GM23338 (cell line): ENCODE data around the gene BTBD9. TPM values are rescaled to one million over a fixed set of nuclear protein-coding genes. Genes with fewer than 3 reads are reported as not detected.

Experiments used
- ATAC-seq: fragments of 200-7000 bp; cut with Tn5 transposase; 3 replicates; pipeline ENCODE4 v1.9.1; 2020
- DNase-seq: peaks from one replicate; pipeline ENCODE4 v3.0.0-alpha.2; 2015; ENCODE audit warnings: low spot score
- H2AFZ ChIP-seq: fragments of 200-600 bp; sonication (generic); 2 replicates; pipeline ENCODE4 v1.8.0; 2016; ENCODE audit warnings: antibody characterized with exemption, mild to moderate bottlenecking, moderate library complexity
- H3F3A ChIP-seq: fragments of 200-600 bp; sonication (generic); replicated peaks from 2 replicates; pipeline ENCODE4 v1.8.0; 2017; ENCODE audit warnings: antibody characterized with exemption, mixed run types, low read depth
- H3K27ac ChIP-seq: fragments of 200-600 bp; sonication (generic); 2 replicates; pipeline ENCODE4 v1.6.1; 2016; ENCODE audit warnings: low read depth
- H3K27me3 ChIP-seq: fragments of 200-600 bp; sonication (generic); 2 replicates; pipeline ENCODE4 v1.8.0; 2016; ENCODE audit warnings: mild to moderate bottlenecking, mixed run types, moderate library complexity; ENCODE audit not compliant: insufficient read depth
- H3K36me3 ChIP-seq: fragments of 200-600 bp; sonication (generic); 2 replicates; pipeline ENCODE4 v1.8.0; 2016; ENCODE audit warnings: mild to moderate bottlenecking; ENCODE audit not compliant: insufficient read depth
- H3K4me1 ChIP-seq: fragments of 200-600 bp; sonication (generic); 2 replicates; pipeline ENCODE4 v1.8.0; 2016; ENCODE audit warnings: mild to moderate bottlenecking, moderate library complexity; ENCODE audit not compliant: insufficient read depth
- H3K4me2 ChIP-seq: fragments of 200-600 bp; sonication (generic); 2 replicates; pipeline ENCODE4 v1.7.1; 2017; ENCODE audit warnings: mixed run types
- H3K4me3 ChIP-seq: fragments of 200-600 bp; sonication (generic); 2 replicates; pipeline ENCODE4 v1.6.1; 2016; ENCODE audit warnings: mixed run types
- H3K79me2 ChIP-seq: fragments of 200-600 bp; sonication (generic); replicated peaks from 2 replicates; pipeline ENCODE4 v1.8.0; 2017; ENCODE audit warnings: mild to moderate bottlenecking; ENCODE audit not compliant: insufficient read depth
- H3K9me2 ChIP-seq: fragments of 200-600 bp; sonication (generic); 2 replicates; pipeline ENCODE4 v1.8.0; 2017; ENCODE audit not compliant: insufficient read depth
- H4K20me1 ChIP-seq: fragments of 200-600 bp; sonication (generic); replicated peaks from 2 replicates; pipeline ENCODE4 v1.8.0; 2017; ENCODE audit warnings: mild to moderate bottlenecking; ENCODE audit not compliant: insufficient read depth
- H3K27ac Mint-ChIP-seq: 2 replicates; pipeline ENCODE4 v1.8.0; 2020; ENCODE audit warnings: inconsistent platforms, mild to moderate bottlenecking, moderate library complexity, mixed read lengths
- H3K27me3 Mint-ChIP-seq: 3 replicates; pipeline ENCODE4 v1.8.0; 2022; ENCODE audit warnings: low read depth, mild to moderate bottlenecking, moderate library complexity, mixed read lengths, inconsistent platforms; ENCODE audit not compliant: insufficient read depth, poor library complexity
- H3K36me3 Mint-ChIP-seq: 3 replicates; pipeline ENCODE4 v1.8.0; 2021; ENCODE audit warnings: low read depth, mild to moderate bottlenecking, inconsistent platforms, moderate library complexity, mixed read lengths
- H3K4me1 Mint-ChIP-seq: 3 replicates; pipeline ENCODE4 v1.8.0; 2020; ENCODE audit warnings: mild to moderate bottlenecking, inconsistent platforms, mixed read lengths
- H3K4me3 Mint-ChIP-seq: 3 replicates; pipeline ENCODE4 v1.8.0; 2021; ENCODE audit warnings: moderate library complexity, mild to moderate bottlenecking, inconsistent platforms, mixed read lengths
- H3K9me3 Mint-ChIP-seq: 3 replicates; pipeline ENCODE4 v1.8.0; 2020; ENCODE audit warnings: moderate library complexity, mild to moderate bottlenecking, inconsistent platforms, mixed read lengths
- CREB1 ChIP-seq: fragments of 250-450 bp; sonication (Bioruptor Pico); IDR thresholded peaks from 2 replicates; pipeline ENCODE4 v1.5.0; 2020; ENCODE audit warnings: low read depth, mild to moderate bottlenecking, moderate library complexity
- EZH2 ChIP-seq: fragments of 200-600 bp; sonication (generic); IDR thresholded peaks from one replicate; pipeline ENCODE4 v1.8.0; 2017; ENCODE audit warnings: antibody characterized with exemption, mild to moderate bottlenecking, low read depth; ENCODE audit not compliant: unreplicated experiment
- EZH2phosphoT487 ChIP-seq: fragments of 200-600 bp; sonication (generic); IDR thresholded peaks from one replicate; pipeline ENCODE4 v1.8.1; 2018; ENCODE audit warnings: antibody characterized with exemption; ENCODE audit not compliant: unreplicated experiment
- JUNB ChIP-seq: IDR thresholded peaks from one replicate; pipeline ENCODE4 v1.6.1; 2016; ENCODE audit warnings: antibody characterized with exemption; ENCODE audit not compliant: unreplicated experiment
- NANOG ChIP-seq: IDR thresholded peaks from 2 replicates; pipeline ENCODE4 v1.6.1; 2016; ENCODE audit warnings: antibody characterized with exemption, borderline replicate concordance
- POLR2AphosphoS5 ChIP-seq: IDR thresholded peaks from 2 replicates; pipeline ENCODE4 v1.6.1; 2016; ENCODE audit warnings: antibody characterized with exemption, low read depth
- STAT1 ChIP-seq: IDR thresholded peaks from one replicate; pipeline ENCODE4 v1.6.1; 2016; ENCODE audit warnings: antibody characterized with exemption; ENCODE audit not compliant: unreplicated experiment
- ZNF114 ChIP-seq: fragments of 250-450 bp; sonication (Bioruptor Pico); IDR thresholded peaks from 2 replicates; pipeline ENCODE4 v1.5.0; 2020; ENCODE audit warnings: mild to moderate bottlenecking, moderate library complexity
- ZNF331 ChIP-seq: fragments of 250-450 bp; sonication (Bioruptor Pico); IDR thresholded peaks from 2 replicates; pipeline ENCODE4 v1.5.0; 2020; ENCODE audit warnings: low read depth, mild to moderate bottlenecking, moderate library complexity
- polyA plus RNA-seq: library from polyadenylated mRNA; unstranded; fragments of >200 nt; fragmentation: Nextera tagmentation; extraction: Ambion mirVana; gene quantifications from 2 replicates; pipeline ENCODE4 v1.2.1, GENCODE V29; 2016
- total RNA-seq: library from RNA; depleted of rRNA; stranded (reverse); fragments of >200 nt; shearing (Covaris generic); gene quantifications from 2 replicates; pipeline ENCODE4 v1.2.3, GENCODE V29; 2014
- TF ChIP-seq, protein P1 (sequence below): IDR thresholded peaks from one replicate; pipeline ENCODE4 v1.6.1; 2018; ENCODE audit warnings: antibody characterized with exemption; ENCODE audit not compliant: unreplicated experiment
- TF ChIP-seq, protein P2 (sequence below): fragments of 250-450 bp; sonication (Bioruptor Pico); IDR thresholded peaks from 2 replicates; pipeline ENCODE4 v1.5.0; 2020; ENCODE audit warnings: mild to moderate bottlenecking, moderate library complexity
- TF ChIP-seq, protein P3 (sequence below), 2 experiments: fragments of 200-600 bp in 1 of 2; sonication (generic) in 1 of 2; conservative IDR thresholded peaks; 2 replicates each; pipeline versions ENCODE4 v1.5.1 to v1.6.1; 2016 to 2017; ENCODE audit warnings: antibody characterized with exemption in 2 of 2, low read depth in 2 of 2, mild to moderate bottlenecking in 2 of 2, moderate library complexity in 1 of 2
- TF ChIP-seq, protein P4 (sequence below): IDR thresholded peaks from 2 replicates; pipeline ENCODE4 v1.6.1; 2016; ENCODE audit warnings: antibody characterized with exemption

BTBD9 gene
- total and polyA plus RNA-seq, 2 experiments from 2014 or later: 4.2 to 5.3 TPM

DNA sequence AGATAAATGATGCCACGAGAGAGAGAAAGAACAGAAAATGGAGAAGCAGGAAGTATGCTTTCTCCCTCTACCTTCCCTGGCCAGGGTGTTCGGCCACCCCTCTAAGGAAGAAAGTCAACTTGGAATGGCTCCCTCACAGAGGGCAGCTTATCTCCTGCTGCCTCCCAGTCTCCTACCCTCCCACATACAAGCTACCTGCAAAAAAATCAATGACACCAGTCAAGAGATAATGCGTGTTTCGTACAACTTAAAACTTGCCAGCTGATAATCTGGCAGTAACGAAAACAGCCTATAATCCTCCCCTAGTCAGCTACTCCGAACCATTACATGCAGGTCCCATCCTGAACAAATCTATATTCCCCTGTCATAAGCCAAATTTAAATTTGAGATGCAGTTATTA is 61.7 kb downstream of the BTBD9 start:
- Histone ChIP-seq H3K79me2 (no peaks in the 10 kb centered on the region), H3K4me3 (no peak overlapping the region), H3K4me1 (no peaks in the 10 kb centered on the region), H3K9me2 (no peaks in the 10 kb centered on the region), H4K20me1 (no peaks in the 10 kb centered on the region), H3F3A (no peaks in the 10 kb centered on the region), H3K36me3 (no peaks in the 10 kb centered on the region), H3K4me2 (no peak overlapping the region), H3K27me3 (no peaks in the 10 kb centered on the region), H2AFZ (no peak overlapping the region), H3K27ac (no peak overlapping the region)
- no peak for ATAC-seq
- H3K27me3 Mint-ChIP-seq: peaks cover 4% of the 10 kb centered on the region
- H3K4me3 Mint-ChIP-seq: no peak overlapping the region
- H3K27ac Mint-ChIP-seq: 0 out of 2 replicates have a peak overlapping the region, but pooled peaks have one; percentile 24
- H3K9me3 Mint-ChIP-seq: no peaks in the 10 kb centered on the region
- no peak for DNase-seq
- TF ChIP-seq EZH2: no peak
- no peak for TF ChIP-seq CREB1 (CRISPR knock-in tag)
- TF ChIP-seq, protein P1, sequence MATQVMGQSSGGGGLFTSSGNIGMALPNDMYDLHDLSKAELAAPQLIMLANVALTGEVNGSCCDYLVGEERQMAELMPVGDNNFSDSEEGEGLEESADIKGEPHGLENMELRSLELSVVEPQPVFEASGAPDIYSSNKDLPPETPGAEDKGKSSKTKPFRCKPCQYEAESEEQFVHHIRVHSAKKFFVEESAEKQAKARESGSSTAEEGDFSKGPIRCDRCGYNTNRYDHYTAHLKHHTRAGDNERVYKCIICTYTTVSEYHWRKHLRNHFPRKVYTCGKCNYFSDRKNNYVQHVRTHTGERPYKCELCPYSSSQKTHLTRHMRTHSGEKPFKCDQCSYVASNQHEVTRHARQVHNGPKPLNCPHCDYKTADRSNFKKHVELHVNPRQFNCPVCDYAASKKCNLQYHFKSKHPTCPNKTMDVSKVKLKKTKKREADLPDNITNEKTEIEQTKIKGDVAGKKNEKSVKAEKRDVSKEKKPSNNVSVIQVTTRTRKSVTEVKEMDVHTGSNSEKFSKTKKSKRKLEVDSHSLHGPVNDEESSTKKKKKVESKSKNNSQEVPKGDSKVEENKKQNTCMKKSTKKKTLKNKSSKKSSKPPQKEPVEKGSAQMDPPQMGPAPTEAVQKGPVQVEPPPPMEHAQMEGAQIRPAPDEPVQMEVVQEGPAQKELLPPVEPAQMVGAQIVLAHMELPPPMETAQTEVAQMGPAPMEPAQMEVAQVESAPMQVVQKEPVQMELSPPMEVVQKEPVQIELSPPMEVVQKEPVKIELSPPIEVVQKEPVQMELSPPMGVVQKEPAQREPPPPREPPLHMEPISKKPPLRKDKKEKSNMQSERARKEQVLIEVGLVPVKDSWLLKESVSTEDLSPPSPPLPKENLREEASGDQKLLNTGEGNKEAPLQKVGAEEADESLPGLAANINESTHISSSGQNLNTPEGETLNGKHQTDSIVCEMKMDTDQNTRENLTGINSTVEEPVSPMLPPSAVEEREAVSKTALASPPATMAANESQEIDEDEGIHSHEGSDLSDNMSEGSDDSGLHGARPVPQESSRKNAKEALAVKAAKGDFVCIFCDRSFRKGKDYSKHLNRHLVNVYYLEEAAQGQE: no peak
- no peak for TF ChIP-seq POLR2AphosphoS5
- TF ChIP-seq EZH2phosphoT487: no peak
- TF ChIP-seq, protein P2, sequence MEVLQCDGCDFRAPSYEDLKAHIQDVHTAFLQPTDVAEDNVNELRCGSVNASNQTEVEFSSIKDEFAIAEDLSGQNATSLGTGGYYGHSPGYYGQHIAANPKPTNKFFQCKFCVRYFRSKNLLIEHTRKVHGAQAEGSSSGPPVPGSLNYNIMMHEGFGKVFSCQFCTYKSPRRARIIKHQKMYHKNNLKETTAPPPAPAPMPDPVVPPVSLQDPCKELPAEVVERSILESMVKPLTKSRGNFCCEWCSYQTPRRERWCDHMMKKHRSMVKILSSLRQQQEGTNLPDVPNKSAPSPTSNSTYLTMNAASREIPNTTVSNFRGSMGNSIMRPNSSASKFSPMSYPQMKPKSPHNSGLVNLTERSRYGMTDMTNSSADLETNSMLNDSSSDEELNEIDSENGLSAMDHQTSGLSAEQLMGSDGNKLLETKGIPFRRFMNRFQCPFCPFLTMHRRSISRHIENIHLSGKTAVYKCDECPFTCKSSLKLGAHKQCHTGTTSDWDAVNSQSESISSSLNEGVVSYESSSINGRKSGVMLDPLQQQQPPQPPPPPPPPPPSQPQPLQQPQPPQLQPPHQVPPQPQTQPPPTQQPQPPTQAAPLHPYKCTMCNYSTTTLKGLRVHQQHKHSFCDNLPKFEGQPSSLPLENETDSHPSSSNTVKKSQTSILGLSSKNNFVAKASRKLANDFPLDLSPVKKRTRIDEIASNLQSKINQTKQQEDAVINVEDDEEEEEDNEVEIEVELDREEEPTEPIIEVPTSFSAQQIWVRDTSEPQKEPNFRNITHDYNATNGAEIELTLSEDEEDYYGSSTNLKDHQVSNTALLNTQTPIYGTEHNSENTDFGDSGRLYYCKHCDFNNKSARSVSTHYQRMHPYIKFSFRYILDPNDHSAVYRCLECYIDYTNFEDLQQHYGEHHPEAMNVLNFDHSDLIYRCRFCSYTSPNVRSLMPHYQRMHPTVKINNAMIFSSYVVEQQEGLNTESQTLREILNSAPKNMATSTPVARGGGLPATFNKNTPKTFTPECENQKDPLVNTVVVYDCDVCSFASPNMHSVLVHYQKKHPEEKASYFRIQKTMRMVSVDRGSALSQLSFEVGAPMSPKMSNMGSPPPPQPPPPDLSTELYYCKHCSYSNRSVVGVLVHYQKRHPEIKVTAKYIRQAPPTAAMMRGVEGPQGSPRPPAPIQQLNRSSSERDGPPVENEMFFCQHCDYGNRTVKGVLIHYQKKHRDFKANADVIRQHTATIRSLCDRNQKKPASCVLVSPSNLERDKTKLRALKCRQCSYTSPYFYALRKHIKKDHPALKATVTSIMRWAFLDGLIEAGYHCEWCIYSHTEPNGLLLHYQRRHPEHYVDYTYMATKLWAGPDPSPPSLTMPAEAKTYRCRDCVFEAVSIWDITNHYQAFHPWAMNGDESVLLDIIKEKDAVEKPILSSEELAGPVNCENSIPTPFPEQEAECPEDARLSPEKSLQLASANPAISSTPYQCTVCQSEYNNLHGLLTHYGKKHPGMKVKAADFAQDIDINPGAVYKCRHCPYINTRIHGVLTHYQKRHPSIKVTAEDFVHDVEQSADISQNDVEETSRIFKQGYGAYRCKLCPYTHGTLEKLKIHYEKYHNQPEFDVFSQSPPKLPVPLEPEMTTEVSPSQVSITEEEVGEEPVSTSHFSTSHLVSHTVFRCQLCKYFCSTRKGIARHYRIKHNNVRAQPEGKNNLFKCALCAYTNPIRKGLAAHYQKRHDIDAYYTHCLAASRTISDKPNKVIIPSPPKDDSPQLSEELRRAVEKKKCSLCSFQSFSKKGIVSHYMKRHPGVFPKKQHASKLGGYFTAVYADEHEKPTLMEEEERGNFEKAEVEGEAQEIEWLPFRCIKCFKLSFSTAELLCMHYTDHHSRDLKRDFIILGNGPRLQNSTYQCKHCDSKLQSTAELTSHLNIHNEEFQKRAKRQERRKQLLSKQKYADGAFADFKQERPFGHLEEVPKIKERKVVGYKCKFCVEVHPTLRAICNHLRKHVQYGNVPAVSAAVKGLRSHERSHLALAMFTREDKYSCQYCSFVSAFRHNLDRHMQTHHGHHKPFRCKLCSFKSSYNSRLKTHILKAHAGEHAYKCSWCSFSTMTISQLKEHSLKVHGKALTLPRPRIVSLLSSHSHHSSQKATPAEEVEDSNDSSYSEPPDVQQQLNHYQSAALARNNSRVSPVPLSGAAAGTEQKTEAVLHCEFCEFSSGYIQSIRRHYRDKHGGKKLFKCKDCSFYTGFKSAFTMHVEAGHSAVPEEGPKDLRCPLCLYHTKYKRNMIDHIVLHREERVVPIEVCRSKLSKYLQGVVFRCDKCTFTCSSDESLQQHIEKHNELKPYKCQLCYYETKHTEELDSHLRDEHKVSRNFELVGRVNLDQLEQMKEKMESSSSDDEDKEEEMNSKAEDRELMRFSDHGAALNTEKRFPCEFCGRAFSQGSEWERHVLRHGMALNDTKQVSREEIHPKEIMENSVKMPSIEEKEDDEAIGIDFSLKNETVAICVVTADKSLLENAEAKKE (CRISPR knock-in tag): no peak
- TF ChIP-seq JUNB: no peak
- TF ChIP-seq, protein P3, sequence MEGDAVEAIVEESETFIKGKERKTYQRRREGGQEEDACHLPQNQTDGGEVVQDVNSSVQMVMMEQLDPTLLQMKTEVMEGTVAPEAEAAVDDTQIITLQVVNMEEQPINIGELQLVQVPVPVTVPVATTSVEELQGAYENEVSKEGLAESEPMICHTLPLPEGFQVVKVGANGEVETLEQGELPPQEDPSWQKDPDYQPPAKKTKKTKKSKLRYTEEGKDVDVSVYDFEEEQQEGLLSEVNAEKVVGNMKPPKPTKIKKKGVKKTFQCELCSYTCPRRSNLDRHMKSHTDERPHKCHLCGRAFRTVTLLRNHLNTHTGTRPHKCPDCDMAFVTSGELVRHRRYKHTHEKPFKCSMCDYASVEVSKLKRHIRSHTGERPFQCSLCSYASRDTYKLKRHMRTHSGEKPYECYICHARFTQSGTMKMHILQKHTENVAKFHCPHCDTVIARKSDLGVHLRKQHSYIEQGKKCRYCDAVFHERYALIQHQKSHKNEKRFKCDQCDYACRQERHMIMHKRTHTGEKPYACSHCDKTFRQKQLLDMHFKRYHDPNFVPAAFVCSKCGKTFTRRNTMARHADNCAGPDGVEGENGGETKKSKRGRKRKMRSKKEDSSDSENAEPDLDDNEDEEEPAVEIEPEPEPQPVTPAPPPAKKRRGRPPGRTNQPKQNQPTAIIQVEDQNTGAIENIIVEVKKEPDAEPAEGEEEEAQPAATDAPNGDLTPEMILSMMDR (conservative IDR thresholded peaks at IDR 0.05; ENCODE audit: low read depth in 2 of 2): no peak
- no peak for TF ChIP-seq NANOG
- TF ChIP-seq, protein P4, sequence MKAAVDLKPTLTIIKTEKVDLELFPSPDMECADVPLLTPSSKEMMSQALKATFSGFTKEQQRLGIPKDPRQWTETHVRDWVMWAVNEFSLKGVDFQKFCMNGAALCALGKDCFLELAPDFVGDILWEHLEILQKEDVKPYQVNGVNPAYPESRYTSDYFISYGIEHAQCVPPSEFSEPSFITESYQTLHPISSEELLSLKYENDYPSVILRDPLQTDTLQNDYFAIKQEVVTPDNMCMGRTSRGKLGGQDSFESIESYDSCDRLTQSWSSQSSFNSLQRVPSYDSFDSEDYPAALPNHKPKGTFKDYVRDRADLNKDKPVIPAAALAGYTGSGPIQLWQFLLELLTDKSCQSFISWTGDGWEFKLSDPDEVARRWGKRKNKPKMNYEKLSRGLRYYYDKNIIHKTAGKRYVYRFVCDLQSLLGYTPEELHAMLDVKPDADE: no peak
- no peak for TF ChIP-seq ZNF331
- no peak for TF ChIP-seq STAT1
- no peak for TF ChIP-seq ZNF114 (CRISPR knock-in tag)
- H3K36me3 Mint-ChIP-seq: no peaks in the 10 kb centered on the region
- no peaks in the 10 kb centered on the region for H3K4me1 Mint-ChIP-seq
